GM19193 (cell line): ENCODE measurements around the gene FUT9.

Experiments used
- POLR2A ChIP-seq: IDR thresholded peaks from 4 replicates; pipeline ENCODE4 v1.6.1; 2011; ENCODE audit not compliant: insufficient read depth, insufficient read length; ENCODE audit errors: extremely low read depth

FUT9 gene

GRCh38 chr6:96116674-96117073 lies 100.9 kb downstream of the FUT9 start:
- no peak for TF ChIP-seq POLR2A

- TF ChIP-seq POLR2A, result no peak
These were observed 109.0 kb downstream of the FUT9 start for GRCh38 chr6:96124778-96125177.

GRCh38 chr6:96138406-96138805 lies 122.6 kb downstream of the FUT9 start:
- TF ChIP-seq POLR2A, result no peak

- no peak for TF ChIP-seq POLR2A
These were observed 126.4 kb downstream of the FUT9 start for GRCh38 chr6:96142142-96142541.

- TF ChIP-seq POLR2A, result no peak
These were observed 134.7 kb downstream of the FUT9 start for GRCh38 chr6:96150431-96150830.

- TF ChIP-seq POLR2A, result no peak
These were observed 135.9 kb downstream of the FUT9 start for GRCh38 chr6:96151707-96152106.

- no peak for TF ChIP-seq POLR2A
These were observed 136.4 kb downstream of the FUT9 start for GRCh38 chr6:96152114-96152708.

- TF ChIP-seq POLR2A, result no peak
These were observed 138.0 kb downstream of the FUT9 start for GRCh38 chr6:96153775-96154174.

- TF ChIP-seq POLR2A, result no peak
These were observed 140.7 kb downstream of the FUT9 start for GRCh38 chr6:96156425-96156824.

GRCh38 chr6:96157018-96157565 lies 141.3 kb downstream of the FUT9 start:
- no peak for TF ChIP-seq POLR2A

GRCh38 chr6:96162711-96163120 lies 146.9 kb downstream of the FUT9 start:
- no peak for TF ChIP-seq POLR2A

- TF ChIP-seq POLR2A, result no peak
These were observed 149.0 kb downstream of the FUT9 start for GRCh38 chr6:96164802-96165201.

GRCh38 chr6:96171112-96171511 lies 155.3 kb downstream of the FUT9 start:
- TF ChIP-seq POLR2A, result no peak

- TF ChIP-seq POLR2A, result no peak
These were observed 169.0 kb downstream of the FUT9 start for GRCh38 chr6:96184798-96185197.

GRCh38 chr6:96186094-96186493 lies 170.3 kb downstream of the FUT9 start:
- TF ChIP-seq POLR2A, result no peak

- TF ChIP-seq POLR2A, result no peak
These were observed 170.9 kb downstream of the FUT9 start for GRCh38 chr6:96186516-96187195.

- no peak for TF ChIP-seq POLR2A
These were observed 178.9 kb downstream of the FUT9 start for GRCh38 chr6:96194675-96195074.

GRCh38 chr6:96195272-96195671 lies 179.5 kb downstream of the FUT9 start:
- no peak for TF ChIP-seq POLR2A
